Trophoblast cell (in vitro differentiated cells and primary cell): ENCODE results near the gene CTDSPL.

Experiments used
- DNase-seq, 2 donors: peaks; one replicate each; pipeline ENCODE4 v3.0.0-alpha.2; 2016
- H2AFZ ChIP-seq: 2 replicates; pipeline ENCODE4 v1.6.1; 2013; ENCODE audit warnings: low read length, moderate library complexity, mild to moderate bottlenecking; ENCODE audit not compliant: insufficient read depth, poor library complexity
- H2AK5ac ChIP-seq: 2 replicates; pipeline ENCODE4 v1.6.1; 2013; ENCODE audit warnings: mild to moderate bottlenecking, low read length
- H2BK120ac ChIP-seq: 2 replicates; pipeline ENCODE4 v1.6.1; 2013; ENCODE audit warnings: low read length, mild to moderate bottlenecking, moderate library complexity; ENCODE audit not compliant: insufficient read depth, poor library complexity
- H2BK12ac ChIP-seq: 2 replicates; pipeline ENCODE4 v1.6.1; 2013; ENCODE audit warnings: mild to moderate bottlenecking, low read length, moderate library complexity
- H2BK5ac ChIP-seq: 2 replicates; pipeline ENCODE4 v1.6.1; 2013; ENCODE audit warnings: low read length, low read depth, moderate library complexity, mild to moderate bottlenecking; ENCODE audit not compliant: poor library complexity
- H3K14ac ChIP-seq: 2 replicates; pipeline ENCODE4 v1.6.1; 2013; ENCODE audit warnings: mild to moderate bottlenecking, low read length
- H3K18ac ChIP-seq: 2 replicates; pipeline ENCODE4 v1.6.1; 2013; ENCODE audit warnings: mild to moderate bottlenecking, low read length
- H3K23ac ChIP-seq: 2 replicates; pipeline ENCODE4 v1.6.1; 2013; ENCODE audit warnings: low read length
- H3K27ac ChIP-seq: 2 replicates; pipeline ENCODE4 v1.5.1; 2013; ENCODE audit warnings: low read depth, mild to moderate bottlenecking, inconsistent platforms, low read length, moderate library complexity
- H3K27me3 ChIP-seq: 2 replicates; pipeline ENCODE4 v1.6.1; 2013; ENCODE audit warnings: inconsistent platforms, mild to moderate bottlenecking, low read length, moderate library complexity; ENCODE audit not compliant: insufficient read depth
- H3K36me3 ChIP-seq, 2 experiments: 1 replicate in 1 of 2; 2 replicates in 1 of 2; pipeline ENCODE4 v1.6.1; 2013; ENCODE audit warnings: low read length in 2 of 2, mild to moderate bottlenecking in 2 of 2, moderate library complexity in 1 of 2; ENCODE audit not compliant: insufficient read depth in 2 of 2, control insufficient read depth in 1 of 2
- H3K4ac ChIP-seq: 2 replicates; pipeline ENCODE4 v1.6.1; 2013; ENCODE audit warnings: low read depth, mild to moderate bottlenecking, low read length, moderate library complexity
- H3K4me1 ChIP-seq, 2 experiments: 1 replicate in 1 of 2; 2 replicates in 1 of 2; pipeline ENCODE4 v1.6.1; 2013; ENCODE audit warnings: low read length in 2 of 2, mild to moderate bottlenecking in 2 of 2, moderate library complexity in 1 of 2; ENCODE audit not compliant: insufficient read depth in 2 of 2, control insufficient read depth in 1 of 2
- H3K4me2 ChIP-seq: 2 replicates; pipeline ENCODE4 v1.6.1; 2013; ENCODE audit warnings: inconsistent platforms, mild to moderate bottlenecking, low read length, moderate library complexity
- H3K4me3 ChIP-seq: 2 replicates; pipeline ENCODE4 v1.5.1; 2013; ENCODE audit warnings: mild to moderate bottlenecking, low read depth, low read length, inconsistent platforms
- H3K79me1 ChIP-seq: one replicate; pipeline ENCODE4 v1.6.1; 2013; ENCODE audit warnings: low read length
- H3K79me2 ChIP-seq: 2 replicates; pipeline ENCODE4 v1.6.1; 2013; ENCODE audit warnings: low read length, mild to moderate bottlenecking; ENCODE audit not compliant: control insufficient read depth, insufficient read depth, poor library complexity
- H3K9ac ChIP-seq: 2 replicates; pipeline ENCODE4 v1.6.1; 2013; ENCODE audit warnings: mild to moderate bottlenecking, low read length
- H3K9me3 ChIP-seq: 2 replicates; pipeline ENCODE4 v1.6.1; 2013; ENCODE audit warnings: low read depth, mild to moderate bottlenecking, control low read depth, inconsistent platforms, low read length; ENCODE audit not compliant: insufficient read depth
- H4K12ac ChIP-seq: 2 replicates; pipeline ENCODE4 v1.6.1; 2013; ENCODE audit warnings: low read depth, mild to moderate bottlenecking, low read length, moderate library complexity
- H4K8ac ChIP-seq: 2 replicates; pipeline ENCODE4 v1.6.1; 2013; ENCODE audit warnings: low read depth, mild to moderate bottlenecking, low read length, moderate library complexity
- H4K91ac ChIP-seq: one replicate; pipeline ENCODE4 v1.6.1; 2013; ENCODE audit warnings: low read depth, mild to moderate bottlenecking, low read length, moderate library complexity
- WGBS: extraction: QIAGEN DNeasy Blood & Tissue Kit; methylation state at CpG from one replicate; pipeline ENCODE4 v1.1.7; 2013; ENCODE audit warnings: missing lambda C conversion rate; ENCODE audit not compliant: insufficient read length, insufficient coverage; ENCODE audit errors: extremely low coverage; 5-methylcytosine and 5-hydroxymethylcytosine counted together

The CTDSPL gene

GRCh38 chr3:37964716-37965115 lies 103.0 kb downstream of the CTDSPL start:
- Histone ChIP-seq H4K8ac (no peak overlapping the region), H3K79me1 (no peaks in the 10 kb centered on the region), H3K36me3 (peaks cover 3 to 4% of the 10 kb centered on the region in 2 experiments), H3K79me2 (no peaks in the 10 kb centered on the region), H4K12ac (no peak overlapping the region), H3K9ac (no peak overlapping the region), H3K4me3 (no peak overlapping the region), H3K18ac (no peak overlapping the region), H4K91ac (no peak overlapping the region), H2BK12ac (no peak overlapping the region), H3K9me3 (no peaks in the 10 kb centered on the region), H2BK120ac (no peak overlapping the region), H3K23ac (no peak overlapping the region), H2AFZ (no peak overlapping the region), H3K14ac (no peak overlapping the region), H3K27me3 (no peaks in the 10 kb centered on the region), H2BK5ac (no peak overlapping the region), H3K4ac (no peak overlapping the region), H3K27ac (no peak overlapping the region), H3K4me2 (no peak overlapping the region), H2AK5ac (no peak overlapping the region), H3K4me1 (no peaks in the 10 kb centered on the region)
- WGBS, result no CpG with 5 or more reads among the region's 1 CpG
- no peak for DNase-seq

GRCh38 chr3:37967260-37967881 lies 105.7 kb downstream of the CTDSPL start:
- Histone ChIP-seq H3K4me3 (no peak overlapping the region), H3K4ac (no peak overlapping the region), H3K23ac (no peak overlapping the region), H3K14ac (no peak overlapping the region), H2BK120ac (no peak overlapping the region), H4K91ac (no peak overlapping the region), H3K36me3 (peaks cover 12 to 13% of the 10 kb centered on the region in 2 experiments), H3K4me2 (no peak overlapping the region), H3K79me2 (no peaks in the 10 kb centered on the region), H3K79me1 (no peaks in the 10 kb centered on the region), H2AK5ac (no peak overlapping the region), H2AFZ (no peak overlapping the region), H3K9me3 (no peaks in the 10 kb centered on the region), H3K18ac (no peak overlapping the region), H4K8ac (no peak overlapping the region), H2BK5ac (no peak overlapping the region), H4K12ac (no peak overlapping the region), H3K4me1 (no peaks in the 10 kb centered on the region), H3K27ac (no peak overlapping the region), H2BK12ac (no peak overlapping the region), H3K9ac (no peak overlapping the region), H3K27me3 (no peaks in the 10 kb centered on the region)
- no CpG with 5 or more reads among the region's 7 CpGs for WGBS
- peak; percentile 49 to 74 for DNase-seq

GRCh38 chr3:37968199-37968598 lies 106.5 kb downstream of the CTDSPL start:
- WGBS, result no CpG with 5 or more reads among the region's 9 CpGs
- H3K27ac ChIP-seq, result no peak overlapping the region
- peaks cover 12 to 13% of the 10 kb centered on the region in 2 experiments for H3K36me3 ChIP-seq

GRCh38 chr3:37968813-37969595 lies 107.3 kb downstream of the CTDSPL start:
- no peak overlapping the region for H4K12ac ChIP-seq
- no peaks in the 10 kb centered on the region for H3K9me3 ChIP-seq
- no peak overlapping the region for H3K23ac ChIP-seq
- H2BK12ac ChIP-seq, result no peak overlapping the region
- no peak overlapping the region for H4K91ac ChIP-seq
- H3K79me1 ChIP-seq, result no peaks in the 10 kb centered on the region
- H3K27ac ChIP-seq, result no peak overlapping the region
- H3K27me3 ChIP-seq, result no peaks in the 10 kb centered on the region
- H3K36me3 ChIP-seq, result peaks cover 12 to 13% of the 10 kb centered on the region in 2 experiments
- no peak overlapping the region for H2AFZ ChIP-seq
- DNase-seq, result no peak
- H3K9ac ChIP-seq, result no peak overlapping the region
- no peak overlapping the region for H4K8ac ChIP-seq
- H3K18ac ChIP-seq, result no peak overlapping the region
- WGBS, result no CpG with 5 or more reads among the region's 15 CpGs
- H3K4ac ChIP-seq, result no peak overlapping the region
- no peak overlapping the region for H2AK5ac ChIP-seq
- H3K4me3 ChIP-seq, result no peak overlapping the region
- no peak overlapping the region for H2BK120ac ChIP-seq
- H3K14ac ChIP-seq, result no peak overlapping the region
- peaks cover 0 to 2% of the 10 kb centered on the region in 2 experiments for H3K4me1 ChIP-seq
- no peak overlapping the region for H3K4me2 ChIP-seq
- no peaks in the 10 kb centered on the region for H3K79me2 ChIP-seq
- H2BK5ac ChIP-seq, result no peak overlapping the region

More at GRCh38 chr3:37968199-37968598, 106.5 kb downstream of the CTDSPL start:
- Histone ChIP-seq H3K23ac (no peak overlapping the region), H3K14ac (no peak overlapping the region), H3K27me3 (no peaks in the 10 kb centered on the region), H2BK120ac (no peak overlapping the region), H3K79me2 (no peaks in the 10 kb centered on the region), H3K79me1 (no peaks in the 10 kb centered on the region), H2AFZ (no peak overlapping the region), H4K12ac (no peak overlapping the region), H3K4me2 (no peak overlapping the region), H3K18ac (no peak overlapping the region), H2AK5ac (no peak overlapping the region), H3K4me1 (no peaks in the 10 kb centered on the region), H2BK5ac (no peak overlapping the region), H3K9me3 (no peaks in the 10 kb centered on the region), H3K4ac (no peak overlapping the region), H4K91ac (no peak overlapping the region), H2BK12ac (no peak overlapping the region), H4K8ac (no peak overlapping the region), H3K9ac (no peak overlapping the region), H3K4me3 (no peak overlapping the region)
- no peak for DNase-seq
